Right ventricle myocardium superior (tissue), 1 donor: ENCODE data around the gene SPECC1. TPM values are rescaled to one million over a fixed set of nuclear protein-coding genes. Genes with fewer than 3 reads are reported as not detected.

Experiments used
- ATAC-seq: fragments of 200-7000 bp; cut with Tn5 transposase; one replicate; pipeline ENCODE4 v1.9.1; 2020; ENCODE audit warnings: mild to moderate bottlenecking; ENCODE audit not compliant: poor library complexity
- DNase-seq: peaks from one replicate; pipeline ENCODE4 v3.0.0-alpha.2; 2020
- intact Hi-C: fragments of 100-400 bp; cut with DNase I; formaldehyde crosslinking; loops from one replicate; pipeline ENCODE4 v1.11.2; 2022
- total RNA-seq: library from RNA; stranded (reverse); fragmentation: NEBNext Ultra II Directional; extraction: Animal tissue kit (Norgen Biotek cat#: 25700); gene quantifications from one replicate; pipeline ENCODE4 v1.2.1, GENCODE V29; 2021
- donor health status: DM: no; HTN: yes; CAD: no; lungs with severe emphysema.

Gene SPECC1
- total RNA-seq, 1 donor from 2014 or later: 8.5 TPM

DNA sequence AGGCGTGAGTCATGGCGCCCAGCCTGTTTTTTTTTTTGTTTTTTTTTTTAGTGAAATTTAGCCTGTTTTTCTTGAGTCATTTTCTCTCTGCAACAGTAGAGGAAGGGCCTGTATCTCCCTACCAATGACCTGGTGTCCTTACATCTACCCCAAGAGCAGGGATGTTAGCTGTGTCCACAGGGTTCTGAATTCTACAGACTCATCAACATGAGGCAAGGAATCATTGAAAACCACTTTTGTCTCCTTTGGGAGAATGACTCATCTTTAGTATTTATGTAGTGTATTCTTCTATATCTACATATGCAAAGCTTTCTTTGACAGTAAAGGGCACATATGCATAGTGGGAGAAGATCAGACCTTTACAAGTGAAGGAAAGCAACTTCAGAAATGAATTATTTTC lies 105.3 kb downstream of the SPECC1 start:
- ATAC-seq (no peak), DNase-seq (no peak)
- intact Hi-C loops: loop anchor here (5.0 kb wide), 1 partner anchor 102 kb away; no protein-coding TSS in a partner anchor

GRCh38 chr17:20116683-20117309 lies 107.6 kb downstream of the SPECC1 start:
- no peak for DNase-seq
- peak; percentile 82 for ATAC-seq
- intact Hi-C loops: loop anchor here (5.0 kb wide), 1 partner anchor 124 kb away; no protein-coding TSS in a partner anchor

GRCh38 chr17:20118280-20118679 lies 109.1 kb downstream of the SPECC1 start:
- intact Hi-C loops: loop anchor here (5.0 kb wide), 1 partner anchor 126 kb away; no protein-coding TSS in a partner anchor
- no peak for ATAC-seq
- no peak for DNase-seq

DNA sequence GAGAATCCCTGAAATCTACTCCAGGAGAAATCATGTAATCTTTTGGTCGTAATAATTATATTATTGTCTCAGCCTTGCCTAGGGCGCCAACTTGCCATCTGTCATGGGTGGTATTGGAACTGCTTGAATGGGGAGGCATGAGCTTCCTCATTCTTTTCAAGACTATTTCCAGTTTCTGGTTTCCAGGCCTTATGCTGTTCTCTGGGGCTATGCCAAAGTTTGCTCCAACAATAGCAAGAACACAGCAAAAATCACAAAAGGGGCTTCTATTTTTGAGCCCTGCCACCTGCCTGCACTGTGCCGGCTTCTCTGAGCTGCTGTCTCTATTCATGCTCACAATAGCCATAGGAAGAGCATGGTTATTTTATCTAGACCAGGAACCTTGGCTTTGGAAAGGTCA lies 111.7 kb downstream of the SPECC1 start:
- ATAC-seq: peak; percentile 14
- DNase-seq: no peak
- intact Hi-C loops: loop anchor here (5.0 to 10.0 kb wide), 2 partner anchors 104 to 191 kb away; no protein-coding TSS in a partner anchor

DNA sequence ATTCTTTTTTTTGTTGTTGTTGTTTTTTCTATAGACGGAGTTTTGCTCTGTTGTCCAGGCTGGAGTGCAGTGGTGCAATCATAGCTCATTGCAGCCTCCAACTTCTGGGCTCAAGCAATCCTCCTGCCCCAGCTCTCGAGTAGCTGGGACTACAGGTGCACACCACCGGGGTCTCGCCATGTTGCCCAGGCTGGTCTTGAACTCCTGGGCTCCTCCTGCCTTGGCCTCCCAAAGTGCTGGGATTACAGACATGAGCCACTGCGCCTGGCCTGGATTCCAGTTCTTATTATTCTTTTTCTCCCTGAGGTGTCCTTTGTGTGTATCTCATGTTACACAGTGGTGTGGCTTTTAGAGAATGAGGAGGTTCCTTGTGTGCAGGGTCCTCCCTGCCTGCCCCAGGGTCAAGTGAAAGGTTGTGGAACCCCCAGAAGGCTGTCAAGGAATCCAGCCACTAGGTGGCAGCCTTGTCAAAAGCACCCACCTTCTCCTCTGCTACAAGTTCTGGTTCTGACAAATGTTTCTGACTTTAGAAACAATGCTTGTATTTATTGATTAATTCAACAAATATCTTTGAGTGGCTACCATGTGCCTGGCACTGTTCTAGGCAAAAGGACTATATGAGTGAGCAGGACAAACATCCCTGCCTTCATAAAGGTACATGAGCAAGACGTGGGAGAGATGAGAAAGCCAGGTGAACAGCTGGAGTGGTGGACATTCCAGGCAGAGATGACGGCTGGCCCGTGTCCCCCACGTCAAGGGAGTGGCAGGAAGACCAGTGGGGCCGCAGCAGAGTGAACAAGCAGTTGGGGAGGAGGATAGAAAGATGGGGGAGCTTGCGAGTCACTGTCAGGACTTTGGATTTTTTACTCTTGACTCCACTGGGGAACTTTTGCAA lies 112.4 kb downstream of the SPECC1 start:
- intact Hi-C loops: loop anchor here (5.0 to 10.0 kb wide), 2 partner anchors 103 to 191 kb away; no protein-coding TSS in a partner anchor
- ATAC-seq (peak; percentile 83), DNase-seq (peak; percentile 66)

DNA sequence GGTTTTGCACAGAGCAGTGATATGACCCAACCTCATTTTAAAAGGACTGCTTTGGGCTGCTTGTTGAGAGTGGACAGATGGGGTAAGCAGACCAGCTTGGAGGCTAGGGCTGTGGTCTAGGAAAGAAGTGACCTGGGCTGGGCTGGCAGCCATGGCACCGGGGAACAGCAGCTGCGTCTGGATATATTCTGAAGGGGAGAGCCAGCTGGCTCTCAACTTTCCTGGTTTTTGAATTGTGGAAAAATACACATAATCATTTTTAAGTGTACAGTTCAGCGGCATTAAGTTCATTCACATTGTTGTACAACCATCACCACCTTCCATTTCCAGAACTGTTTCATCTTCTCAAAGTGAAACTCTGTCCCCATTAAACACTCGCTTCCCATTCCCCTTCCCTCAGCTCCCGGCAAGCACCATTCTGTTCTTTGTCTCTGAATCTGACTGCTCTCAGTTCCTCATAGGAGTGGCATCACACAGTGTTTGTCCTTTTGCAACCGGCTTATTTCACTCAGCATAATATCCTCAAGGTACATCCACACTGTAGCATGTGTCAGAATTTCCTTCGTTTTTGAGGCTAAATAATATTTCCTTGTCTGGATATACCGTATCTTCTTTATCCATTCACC lies 113.2 kb downstream of the SPECC1 start:
- intact Hi-C loops: loop anchor here (5.0 to 10.0 kb wide), 2 partner anchors 102 to 190 kb away; no protein-coding TSS in a partner anchor
- no peak for DNase-seq
- peak; percentile 32 for ATAC-seq

- intact Hi-C loops: loop anchor here (5.0 to 10.0 kb wide), 2 partner anchors 102 to 189 kb away; no protein-coding TSS in a partner anchor
- ATAC-seq: no peak
- no peak for DNase-seq
These were observed 114.0 kb downstream of the SPECC1 start for GRCh38 chr17:20123209-20123608.

DNA sequence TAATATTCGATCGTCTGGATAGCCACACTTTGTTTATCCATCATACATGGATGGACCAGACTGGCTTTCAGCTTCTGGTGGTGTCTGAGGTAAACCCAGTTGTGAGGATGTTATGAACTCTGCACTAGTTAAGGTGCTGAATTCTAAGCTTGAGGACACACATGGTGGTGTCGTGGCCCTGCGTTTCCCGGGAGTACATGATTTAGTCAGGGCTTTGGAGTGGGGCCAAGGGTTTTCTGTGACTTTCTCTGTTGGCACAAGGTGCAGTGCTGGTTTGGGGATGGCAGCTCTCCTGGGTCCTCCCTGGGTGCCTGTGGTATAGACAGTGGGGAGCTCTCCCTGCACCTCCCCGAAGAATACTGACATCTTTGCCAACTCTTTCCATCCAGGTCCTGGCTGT lies 116.6 kb downstream of the SPECC1 start:
- ATAC-seq (no peak), DNase-seq (no peak)
- intact Hi-C loops: loop anchor here (10.0 kb wide), 1 partner anchor 99 kb away; no protein-coding TSS in a partner anchor

- DNase-seq (no peak), ATAC-seq (no peak)
- intact Hi-C loops: loop anchor here (10.0 kb wide), 1 partner anchor 97 kb away; no protein-coding TSS in a partner anchor
These were observed 118.3 kb downstream of the SPECC1 start for GRCh38 chr17:20127360-20128035.

GRCh38 chr17:20128036-20128667 lies 119.0 kb downstream of the SPECC1 start:
- intact Hi-C loops: loop anchor here (10.0 kb wide), 1 partner anchor 97 kb away; no protein-coding TSS in a partner anchor
- ATAC-seq (no peak), DNase-seq (no peak)

DNA sequence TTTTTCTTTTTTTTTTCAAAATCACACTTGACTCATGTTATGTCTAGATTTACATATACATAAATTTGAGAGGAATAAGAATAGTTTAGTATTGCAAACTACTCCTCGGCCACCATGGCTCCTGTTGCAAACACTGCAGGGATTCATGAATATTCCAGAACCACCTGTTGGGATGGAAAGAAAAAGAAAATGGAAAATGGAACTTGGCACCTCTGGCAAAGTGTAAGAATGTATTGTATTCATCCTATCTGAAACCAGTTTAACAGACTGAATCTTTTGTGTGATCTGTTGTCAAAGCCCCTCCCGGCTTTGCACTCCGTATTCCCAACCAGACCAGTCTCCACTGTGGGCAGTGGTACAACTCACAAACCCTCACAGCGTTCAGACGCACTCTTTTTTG lies 124.4 kb downstream of the SPECC1 start:
- ATAC-seq (no peak), DNase-seq (no peak)
- intact Hi-C loops: no loop called here

- DNase-seq (no peak), ATAC-seq (no peak)
- intact Hi-C loops: no loop called here
These were observed 132.2 kb downstream of the SPECC1 start for GRCh38 chr17:20141198-20141972.

- ATAC-seq (no peak), DNase-seq (no peak)
- intact Hi-C loops: no loop called here
These were observed 133.1 kb downstream of the SPECC1 start for GRCh38 chr17:20142268-20142667.

GRCh38 chr17:20143740-20144139 lies 134.6 kb downstream of the SPECC1 start:
- DNase-seq (no peak), ATAC-seq (no peak)
- intact Hi-C loops: no loop called here

- intact Hi-C loops: no loop called here
- ATAC-seq (no peak), DNase-seq (no peak)
These were observed 136.4 kb downstream of the SPECC1 start for GRCh38 chr17:20145567-20145966.

DNA sequence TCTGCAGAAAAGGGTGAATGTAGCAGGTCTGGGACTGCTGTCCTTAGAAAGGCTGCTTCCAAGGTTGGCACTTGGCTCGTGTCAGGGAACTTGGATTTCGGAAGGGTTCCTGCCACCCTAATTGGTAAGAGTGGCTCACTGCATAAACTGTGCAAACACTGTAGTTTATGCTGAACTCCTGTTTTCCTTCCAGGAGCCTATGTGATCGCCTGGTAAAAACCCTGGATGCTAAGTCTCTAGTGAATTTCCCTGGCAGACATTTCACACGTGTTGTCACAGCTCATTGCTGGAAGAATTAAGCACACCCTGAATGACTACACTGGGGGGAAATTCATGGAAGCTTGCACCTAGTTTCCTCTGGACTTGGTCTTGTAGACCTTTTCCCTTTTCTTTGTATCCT lies 140.1 kb downstream of the SPECC1 start:
- ATAC-seq (no peak), DNase-seq (no peak)
- intact Hi-C loops: no loop called here

DNA sequence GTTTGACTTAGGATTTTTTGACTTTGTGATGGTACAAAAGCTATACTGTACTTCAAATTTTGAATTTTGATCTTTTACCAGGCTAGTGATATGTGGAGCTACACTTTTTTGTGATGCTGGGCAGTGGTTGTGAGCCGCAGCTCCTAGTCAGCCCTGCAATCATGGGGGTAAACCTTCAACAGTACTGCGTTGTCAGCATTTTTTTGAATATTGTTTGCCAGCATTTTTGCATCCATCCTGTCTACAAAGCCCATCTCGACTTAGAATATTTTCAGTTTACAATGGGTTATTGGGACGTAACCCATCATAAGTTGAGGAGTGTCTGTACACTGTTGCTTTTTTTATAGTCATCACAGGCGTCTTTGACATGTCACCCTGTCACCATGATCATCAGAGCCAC lies 142.0 kb downstream of the SPECC1 start:
- intact Hi-C loops: no loop called here
- ATAC-seq (no peak), DNase-seq (no peak)
